K562 (cell line): ENCODE data around the gene TIFAB. TPM values are rescaled to one million over a fixed set of nuclear protein-coding genes. Genes with fewer than 3 reads are reported as not detected.

ENCODE experiments used
- ATF4 ChIP-seq: fragments of 450-650 bp; formaldehyde crosslinking; IDR thresholded peaks from 2 replicates; pipeline ENCODE4 v1.4.0; 2022; ENCODE audit warnings: mild to moderate bottlenecking, moderate library complexity
- BCLAF1 ChIP-seq, 2 experiments: fragments of 450-650 bp in 1 of 2; IDR thresholded peaks; 2 replicates each; pipeline ENCODE4 v1.6.1; 2011 to 2017; ENCODE audit warnings: low read depth in 2 of 2, antibody characterized with exemption in 1 of 2, borderline replicate concordance in 1 of 2, low read length in 1 of 2, mild to moderate bottlenecking in 1 of 2, mixed read lengths in 1 of 2; ENCODE audit not compliant: control insufficient read depth in 1 of 2
- HBP1 ChIP-seq: fragments of 450-650 bp; formaldehyde crosslinking; IDR thresholded peaks from 2 replicates; pipeline ENCODE4 v1.4.0; 2022; ENCODE audit warnings: missing genetic modification characterization
- HDAC8 ChIP-seq: fragments of 450-650 bp; IDR thresholded peaks from 2 replicates; pipeline ENCODE4 v1.6.1; 2016; ENCODE audit warnings: mild to moderate bottlenecking, missing genetic modification characterization, moderate library complexity, missing compliant biosample characterization
- IRF9 ChIP-seq: fragments of 450-650 bp; IDR thresholded peaks from 2 replicates; pipeline ENCODE4 v1.6.1; 2016; ENCODE audit warnings: missing biosample characterization, missing genetic modification characterization
- KDM1A ChIP-seq, 2 experiments: fragments of 450-650 bp; IDR thresholded peaks; 2 replicates each; pipeline ENCODE4 v1.6.1; 2016; ENCODE audit warnings: mild to moderate bottlenecking in 2 of 2
- LARP7 ChIP-seq: fragments of 450-650 bp; IDR thresholded peaks from 2 replicates; pipeline ENCODE4 v1.6.1; 2016
- MCM7 ChIP-seq, 2 experiments: fragments of 450-650 bp; IDR thresholded peaks; 2 replicates each; pipeline ENCODE4 v1.6.1; 2016 to 2018
- MIER1 ChIP-seq: fragments of 450-650 bp; IDR thresholded peaks from 2 replicates; pipeline ENCODE4 v1.6.1; 2016; ENCODE audit warnings: antibody characterized with exemption, mild to moderate bottlenecking, low read depth
- MLLT1 ChIP-seq, 2 experiments: fragments of 450-650 bp; IDR thresholded peaks; 2 replicates each; pipeline ENCODE4 v1.6.1; 2016
- NBN ChIP-seq: fragments of 450-650 bp; IDR thresholded peaks from 2 replicates; pipeline ENCODE4 v1.6.1; 2016; ENCODE audit warnings: low read depth, mild to moderate bottlenecking
- OTX1 ChIP-seq: fragments of 450-650 bp; formaldehyde crosslinking; IDR thresholded peaks from 2 replicates; pipeline ENCODE4 v1.4.0; 2022; ENCODE audit warnings: mild to moderate bottlenecking
- POLR2B ChIP-seq: fragments of 450-650 bp; IDR thresholded peaks from 2 replicates; pipeline ENCODE4 v1.6.1; 2018; ENCODE audit warnings: low read depth; ENCODE audit not compliant: partially characterized antibody
- POLR2H ChIP-seq: IDR thresholded peaks from 2 replicates; pipeline ENCODE4 v1.6.1; 2016; ENCODE audit warnings: missing genetic modification characterization, low read depth, mild to moderate bottlenecking, control low read depth, missing compliant biosample characterization, moderate library complexity
- TCF7L2 ChIP-seq: fragments of 150-350 bp; IDR thresholded peaks from 2 replicates; pipeline ENCODE4 v1.6.1; 2016; ENCODE audit warnings: low read depth, mild to moderate bottlenecking, low read length, moderate library complexity
- UBTF ChIP-seq, 2 experiments: IDR thresholded peaks; 2 replicates each; pipeline ENCODE4 v1.6.1; 2012; ENCODE audit warnings: improper control_type of control experiment in 2 of 2, low read depth in 2 of 2, low read length in 2 of 2, borderline replicate concordance in 1 of 2
- ZNF140 ChIP-seq: fragments of 250-450 bp; sonication (Bioruptor Pico); IDR thresholded peaks from 2 replicates; pipeline ENCODE4 v1.8.0; 2021; ENCODE audit warnings: moderate library complexity, mild to moderate bottlenecking, inconsistent platforms
- polyA plus RNA-seq, 8 experiments: library from polyadenylated mRNA; depleted of rRNA in 4 of 8; stranded (reverse) in 5 of 8; unstranded in 3 of 8; fragments of >200 nt; fragmentation: Nextera tagmentation in 2 of 8; fragmentation: Illumina TruSeq in 1 of 8; extraction: Ambion mirVana in 2 of 8; extraction: Trizol in 1 of 8; gene quantifications; 2 replicates each; pipeline versions ENCODE4 v1.2.1 to v1.2.3, GENCODE V29; 2011 to 2014; ENCODE audit warnings: inconsistent platforms in 1 of 8, missing spikeins in 1 of 8
- total RNA-seq, 7 experiments: library from RNA; depleted of rRNA in 6 of 7; stranded (reverse); fragments of >200 nt in 6 of 7; fragmentation: Illumina TruSeq in 2 of 7; extraction: Trizol in 2 of 7; gene quantifications; 2 replicates each; pipeline versions ENCODE4 v1.2.1 to v1.2.3, GENCODE V29; 2011 to 2021; ENCODE audit warnings: low replicate concordance in 1 of 7

Gene TIFAB
- total and polyA plus RNA-seq, 9 of the 15 experiments (the other 6 are each of a cell fraction or from before 2014, with no cell fraction given), result not detected

- TF ChIP-seq BCLAF1 (IDR thresholded peaks at IDR 0.05; ENCODE audit: borderline replicate concordance in 1 of 2, control insufficient read depth in 1 of 2, low read depth in 2 of 2, low read length in 1 of 2), result 0 out of 4 replicates have a peak, but pooled peaks of 1 of the 2 experiments have one; percentile 25
- TF ChIP-seq KDM1A (IDR thresholded peaks at IDR 0.05), result no peak
- 0 out of 2 replicates have a peak, but pooled peaks have one; percentile 2 for TF ChIP-seq IRF9 (tag)
- TF ChIP-seq POLR2B, result peak; percentile 11
- TF ChIP-seq ATF4, result no peak
- TF ChIP-seq NBN, result no peak
- no peak for TF ChIP-seq POLR2H (tag)
- TF ChIP-seq OTX1, result peak; percentile 58; the same call in 1 of the 2 replicates
- no peak for TF ChIP-seq ZNF140 (CRISPR knock-in tag)
- no peak for TF ChIP-seq UBTF (IDR thresholded peaks at IDR 0.05; ENCODE audit: borderline replicate concordance in 1 of 2, low read depth in 2 of 2, low read length in 2 of 2)
- no peak for TF ChIP-seq TCF7L2
- TF ChIP-seq HBP1, result peak; percentile 53; the same call in 1 of the 2 replicates
- TF ChIP-seq MCM7 (IDR thresholded peaks at IDR 0.05), result no peak
- TF ChIP-seq MIER1, result 0 out of 2 replicates have a peak, but pooled peaks have one; percentile 67
- peak; percentile 58; the same call in 1 of the 2 replicates for TF ChIP-seq LARP7
- peak; percentile 14; the same call in 1 of the 2 replicates for TF ChIP-seq HDAC8 (tag)
- peak; percentile 24 to 41; a peak in 2 of 4 replicates for TF ChIP-seq MLLT1 (IDR thresholded peaks at IDR 0.05)
Measured at GRCh38 chr5:135481909-135482311, 29.8 kb upstream of the TIFAB start (continued).
